ENCODE measurements around the gene C5orf63.

The C5orf63 gene

DNA sequence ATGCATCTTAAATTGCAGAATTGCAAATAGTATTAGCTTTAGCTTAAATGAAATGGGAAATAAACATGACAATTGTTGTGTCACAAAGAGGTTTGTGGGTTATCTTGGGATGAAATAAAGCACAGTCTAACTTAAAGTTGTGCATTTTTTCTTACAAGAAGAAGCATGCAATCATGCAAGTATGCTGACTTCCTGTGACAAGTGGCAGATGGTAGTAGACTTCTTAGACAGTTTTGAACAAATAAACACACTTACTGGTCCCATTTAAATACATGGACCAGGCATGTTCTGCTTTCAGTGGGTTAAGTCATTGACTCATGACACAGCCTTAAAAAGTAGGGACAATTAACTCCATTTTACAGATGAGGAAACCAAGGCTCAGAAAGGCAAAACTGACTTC lies 15.9 kb upstream of the C5orf63 start:
- Histone ChIP-seq H3K9ac (ENCODE audit: low read depth, low read length) (no peak overlapping the region), H3K79me2 (ENCODE audit: insufficient read depth, low read length) (no peaks in the 10 kb centered on the region), H3K4me1 (ENCODE audit: insufficient read depth, low read length) (no peaks in the 10 kb centered on the region), H3K4me3 (ENCODE audit: low read depth in 1 of 2, low read length in 2 of 2) (no peak overlapping the region), H4K20me1 (ENCODE audit: insufficient read depth, low read length) (no peaks in the 10 kb centered on the region), H3K27me3 (ENCODE audit: insufficient read depth, low read length, poor library complexity) (no peaks in the 10 kb centered on the region), H3K4me2 (ENCODE audit: insufficient read depth, low read length) (no peak overlapping the region), H3K9me3 (ENCODE audit: insufficient read depth, low read length, severe bottlenecking) (no peaks in the 10 kb centered on the region), H2AFZ (ENCODE audit: low read depth, low read length) (no peak overlapping the region), H3K36me3 (ENCODE audit: insufficient read depth, low read length) (no peaks in the 10 kb centered on the region), H3K27ac (ENCODE audit: low read length) (no peak overlapping the region)
- TF ChIP-seq EZH2 (IDR thresholded peaks at IDR 0.05; ENCODE audit: borderline replicate concordance, low read depth, low read length, severe bottlenecking) (no peak), CTCF (IDR thresholded peaks at IDR 0.05; ENCODE audit: borderline replicate concordance, extremely low read depth, low read length, poor library complexity, severe bottlenecking) (no peak)
- no peak for DNase-seq
- ATAC-seq (ENCODE audit: insufficient read depth, low read depth) = no peak

DNA sequence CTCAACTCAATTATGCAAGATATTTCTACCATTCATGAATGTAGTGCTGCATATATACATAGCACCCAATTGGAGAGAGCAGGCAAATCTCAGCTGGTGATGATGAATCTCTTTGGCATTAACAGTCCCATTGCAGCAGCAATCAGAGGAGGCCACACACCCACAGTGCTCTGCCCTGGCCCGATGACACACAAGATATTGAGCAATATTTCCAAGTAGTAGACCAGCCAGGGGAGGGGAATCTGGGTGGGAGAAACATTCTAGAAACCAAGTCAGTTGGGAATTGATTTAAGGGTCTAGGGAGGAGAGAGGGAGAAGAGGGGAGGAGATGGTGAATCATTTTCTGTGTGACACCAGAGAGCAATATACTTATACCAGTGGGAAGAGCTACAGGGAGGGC lies 14.9 kb upstream of the C5orf63 start:
- Histone ChIP-seq H3K79me2 (ENCODE audit: insufficient read depth, low read length) (no peaks in the 10 kb centered on the region), H3K4me3 (ENCODE audit: low read depth in 1 of 2, low read length in 2 of 2) (no peak overlapping the region), H3K27ac (ENCODE audit: low read length) (no peak overlapping the region), H3K36me3 (ENCODE audit: insufficient read depth, low read length) (no peaks in the 10 kb centered on the region), H3K9ac (ENCODE audit: low read depth, low read length) (no peak overlapping the region), H4K20me1 (ENCODE audit: insufficient read depth, low read length) (no peaks in the 10 kb centered on the region), H3K4me2 (ENCODE audit: insufficient read depth, low read length) (no peak overlapping the region), H2AFZ (ENCODE audit: low read depth, low read length) (no peak overlapping the region), H3K9me3 (ENCODE audit: insufficient read depth, low read length, severe bottlenecking) (no peaks in the 10 kb centered on the region), H3K4me1 (ENCODE audit: insufficient read depth, low read length) (no peaks in the 10 kb centered on the region), H3K27me3 (ENCODE audit: insufficient read depth, low read length, poor library complexity) (peaks cover 2% of the 10 kb centered on the region)
- DNase-seq (no peak), ATAC-seq (ENCODE audit: insufficient read depth, low read depth) (no peak)
- TF ChIP-seq CTCF (IDR thresholded peaks at IDR 0.05; ENCODE audit: borderline replicate concordance, extremely low read depth, low read length, poor library complexity, severe bottlenecking) = no peak
- TF ChIP-seq EZH2 (IDR thresholded peaks at IDR 0.05; ENCODE audit: borderline replicate concordance, low read depth, low read length, severe bottlenecking) = no peak

DNA sequence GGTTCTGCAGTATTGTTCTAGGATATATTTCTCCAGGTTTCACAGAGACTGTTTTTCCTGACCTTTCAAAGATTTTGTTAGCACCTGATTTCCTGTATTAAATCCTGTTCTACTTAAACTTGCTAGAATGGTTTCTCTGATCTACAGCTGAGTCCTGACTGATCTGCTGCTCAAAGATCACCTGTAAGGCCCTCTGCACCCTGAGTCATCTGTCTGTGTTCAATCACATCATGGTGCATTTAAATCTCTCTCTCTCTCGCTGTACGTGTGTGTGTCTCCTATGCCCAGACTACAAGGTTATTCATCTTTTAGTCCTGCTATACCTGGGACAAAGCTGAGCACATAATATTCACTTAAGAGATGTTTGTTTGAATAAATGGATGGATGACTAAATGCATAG lies 13.3 kb upstream of the C5orf63 start:
- Histone ChIP-seq H3K27ac (ENCODE audit: low read length) (no peak overlapping the region), H3K9ac (ENCODE audit: low read depth, low read length) (no peak overlapping the region), H3K36me3 (ENCODE audit: insufficient read depth, low read length) (no peaks in the 10 kb centered on the region), H3K27me3 (ENCODE audit: insufficient read depth, low read length, poor library complexity) (peaks cover 2% of the 10 kb centered on the region), H3K4me3 (ENCODE audit: low read depth in 1 of 2, low read length in 2 of 2) (no peak overlapping the region), H3K4me2 (ENCODE audit: insufficient read depth, low read length) (no peak overlapping the region), H3K4me1 (ENCODE audit: insufficient read depth, low read length) (no peaks in the 10 kb centered on the region), H4K20me1 (ENCODE audit: insufficient read depth, low read length) (no peaks in the 10 kb centered on the region), H2AFZ (ENCODE audit: low read depth, low read length) (no peak overlapping the region), H3K9me3 (ENCODE audit: insufficient read depth, low read length, severe bottlenecking) (no peaks in the 10 kb centered on the region), H3K79me2 (ENCODE audit: insufficient read depth, low read length) (no peaks in the 10 kb centered on the region)
- no peak for ATAC-seq (ENCODE audit: insufficient read depth, low read depth)
- DNase-seq = no peak
- TF ChIP-seq CTCF (IDR thresholded peaks at IDR 0.05; ENCODE audit: borderline replicate concordance, extremely low read depth, low read length, poor library complexity, severe bottlenecking) (no peak), EZH2 (IDR thresholded peaks at IDR 0.05; ENCODE audit: borderline replicate concordance, low read depth, low read length, severe bottlenecking) (no peak)

GRCh38 chr5:127085796-127086195 lies 12.5 kb upstream of the C5orf63 start:
- H3K4me2 ChIP-seq (ENCODE audit: insufficient read depth, low read length) = no peak overlapping the region
- H3K9ac ChIP-seq (ENCODE audit: low read depth, low read length) = no peak overlapping the region
- H3K4me1 ChIP-seq (ENCODE audit: insufficient read depth, low read length) = no peaks in the 10 kb centered on the region
- no peaks in the 10 kb centered on the region for H3K79me2 ChIP-seq (ENCODE audit: insufficient read depth, low read length)
- DNase-seq = no peak
- no peaks in the 10 kb centered on the region for H3K36me3 ChIP-seq (ENCODE audit: insufficient read depth, low read length)
- no peak overlapping the region for H2AFZ ChIP-seq (ENCODE audit: low read depth, low read length)
- H3K27me3 ChIP-seq (ENCODE audit: insufficient read depth, low read length, poor library complexity) = peaks cover 2% of the 10 kb centered on the region
- no peak for ATAC-seq (ENCODE audit: insufficient read depth, low read depth)
- H4K20me1 ChIP-seq (ENCODE audit: insufficient read depth, low read length) = no peaks in the 10 kb centered on the region
- H3K9me3 ChIP-seq (ENCODE audit: insufficient read depth, low read length, severe bottlenecking) = no peaks in the 10 kb centered on the region
- H3K27ac ChIP-seq (ENCODE audit: low read length) = no peak overlapping the region
- TF ChIP-seq EZH2 (IDR thresholded peaks at IDR 0.05; ENCODE audit: borderline replicate concordance, low read depth, low read length, severe bottlenecking) = no peak
- no peak for TF ChIP-seq CTCF (IDR thresholded peaks at IDR 0.05; ENCODE audit: borderline replicate concordance, extremely low read depth, low read length, poor library complexity, severe bottlenecking)
- H3K4me3 ChIP-seq (ENCODE audit: low read depth in 1 of 2, low read length in 2 of 2) = no peak overlapping the region
